Left cardiac atrium (tissue), 4 donors: ENCODE measurements around the gene TXNL4A. TPM values are rescaled to one million over a fixed set of nuclear protein-coding genes. Genes with fewer than 3 reads are reported as not detected.
A peak's percentile ranks its signal among the peaks of the same experiment; 100 is the strongest.
"Not testable (repeated sequence)": the region's sequence is repeated elsewhere in the genome, so short reads cannot be mapped to it uniquely, and the experiment has no call there.

Experiments used
- ATAC-seq, 2 donors: fragments of 200-7000 bp; cut with Tn5 transposase; one replicate each; pipeline ENCODE4 v1.9.1; 2020; ENCODE audit warnings: mild to moderate bottlenecking in 2 of 2, moderate library complexity in 2 of 2
- DNase-seq: peaks from one replicate; pipeline ENCODE4 v3.0.0-alpha.2; 2020
- intact Hi-C, 2 donors: fragments of 100-400 bp; cut with DNase I; formaldehyde crosslinking; loops; one replicate each; pipeline versions ENCODE4 v1.14.1 to v1.15.1; 2022 to 2023
- total RNA-seq, 2 donors: library from RNA; stranded (reverse); fragmentation: NEBNext Ultra II Directional; extraction: Animal tissue kit (Norgen Biotek cat#: 25700); gene quantifications; one replicate each; pipeline ENCODE4 v1.2.1, GENCODE V29; 2021
- donor health status: DM: no; HTN: yes; CAD: no.
- donor health status: DM: no; HTN: yes; CAD: no; lungs with severe emphysema.
- donor health status: DM: yes; HTN: yes; CAD: no.
- donor health status: Dilated cardiomyopathy.

TXNL4A gene
- total RNA-seq, 2 donors from 2014 or later, result 92.0 to 114 TPM

- ATAC-seq (no peak), DNase-seq (no peak)
- intact Hi-C loops, result no loop called here
Observed at GRCh38 chr18:80004600-80005342, 16.4 kb upstream of the TXNL4A start.

GRCh38 chr18:80002468-80002867, 14.1 kb upstream of the TXNL4A start:
- DNase-seq (no peak), ATAC-seq (no peak)
- intact Hi-C loops, result no loop called here

- intact Hi-C loops, result no loop called here
- no peak for ATAC-seq
- DNase-seq, result no peak
Observed at GRCh38 chr18:80000877-80001276, 12.5 kb upstream of the TXNL4A start.

DNA sequence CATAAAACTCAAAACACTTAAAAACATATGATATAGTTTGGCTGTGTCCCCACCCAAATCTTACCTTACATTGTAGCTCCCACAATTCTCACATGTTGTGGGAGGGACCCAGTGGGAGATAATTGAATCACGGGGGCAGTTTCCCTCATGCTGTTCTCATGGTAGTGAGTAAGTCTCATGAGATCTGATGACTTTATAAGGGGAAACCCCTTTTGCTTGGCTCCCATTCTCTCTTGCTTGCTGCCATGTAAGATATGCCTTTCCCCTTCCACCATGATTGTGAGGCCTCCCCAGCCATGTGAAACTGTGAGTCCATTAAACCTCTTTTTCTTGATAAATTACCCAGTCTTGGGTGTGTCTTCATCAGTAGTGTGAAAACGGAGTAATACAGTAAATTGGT, 11.3 kb upstream of the TXNL4A start:
- ATAC-seq, DNase-seq, intact Hi-C loops: not testable (repeated sequence)

GRCh38 chr18:79991494-79991893, 3.1 kb upstream of the TXNL4A start:
- intact Hi-C loops, result no loop called here
- no peak for DNase-seq
- no peak for ATAC-seq

DNA sequence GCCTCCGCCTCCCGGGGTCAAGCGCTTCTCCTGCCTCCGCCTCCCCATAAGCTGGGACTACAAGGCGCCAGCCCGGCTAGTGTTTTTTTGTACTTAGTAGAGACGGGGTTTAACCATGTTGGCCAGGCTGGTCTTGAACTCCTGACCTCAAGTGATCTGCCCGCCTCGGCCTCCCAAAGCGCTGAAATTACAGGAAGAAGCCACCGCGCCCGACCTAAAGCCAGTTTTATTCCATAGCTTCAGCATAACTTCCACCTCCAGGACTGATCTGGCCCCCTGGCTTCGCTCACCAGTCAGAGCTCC, 783 bp upstream of the TXNL4A start:
- intact Hi-C loops, result loop anchor here in 1 of 2 donors (10.0 kb wide), 1 partner anchor 46 kb away; the partner anchor contains the start of gene RBFA
- DNase-seq (peak; percentile 48), ATAC-seq (peak in 1 of 2 donors; percentile 3)

- DNase-seq (peak; percentile 70), ATAC-seq (peak; percentile 76 to 79)
- intact Hi-C loops, result loop anchor here in 1 of 2 donors (10.0 kb wide), 1 partner anchor 47 kb away; the partner anchor contains the start of gene RBFA
Observed at GRCh38 chr18:79988071-79988450, 302 bp downstream of the TXNL4A start.

- intact Hi-C loops, result loop anchor here in 1 of 2 donors (10.0 kb wide), 1 partner anchor 47 kb away; the partner anchor contains the start of gene RBFA
- ATAC-seq, result no peak
- DNase-seq, result no peak
Observed at GRCh38 chr18:79987566-79987965, 797 bp downstream of the TXNL4A start.

DNA sequence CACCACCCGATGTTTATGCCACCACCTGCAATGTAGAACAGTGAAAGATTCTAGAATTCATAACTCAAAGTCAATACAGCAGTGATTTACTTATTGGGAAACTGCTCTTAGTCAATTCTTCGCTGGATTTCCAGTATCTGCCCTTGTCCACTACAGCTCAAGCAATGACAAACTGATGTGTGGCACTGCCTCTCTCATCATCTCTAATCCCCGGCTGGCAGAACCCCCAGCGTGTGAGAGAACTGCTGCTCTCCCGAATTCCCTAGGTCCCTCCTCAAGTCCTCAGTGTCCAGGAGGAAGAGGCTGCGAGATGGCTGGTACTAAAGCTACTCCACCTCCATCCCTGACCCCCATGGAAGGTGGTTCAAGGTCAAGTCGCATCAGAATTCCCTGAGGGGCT, 1.6 kb downstream of the TXNL4A start:
- ATAC-seq (no peak), DNase-seq (no peak)
- intact Hi-C loops, result loop anchor here in 1 of 2 donors (10.0 kb wide), 1 partner anchor 48 kb away; the partner anchor contains the start of gene RBFA

GRCh38 chr18:79985172-79985571, 3.2 kb downstream of the TXNL4A start:
- no peak for DNase-seq
- ATAC-seq, result no peak
- intact Hi-C loops, result loop anchor here in 1 of 2 donors (10.0 kb wide), 1 partner anchor 50 kb away; the partner anchor contains the start of gene RBFA

DNA sequence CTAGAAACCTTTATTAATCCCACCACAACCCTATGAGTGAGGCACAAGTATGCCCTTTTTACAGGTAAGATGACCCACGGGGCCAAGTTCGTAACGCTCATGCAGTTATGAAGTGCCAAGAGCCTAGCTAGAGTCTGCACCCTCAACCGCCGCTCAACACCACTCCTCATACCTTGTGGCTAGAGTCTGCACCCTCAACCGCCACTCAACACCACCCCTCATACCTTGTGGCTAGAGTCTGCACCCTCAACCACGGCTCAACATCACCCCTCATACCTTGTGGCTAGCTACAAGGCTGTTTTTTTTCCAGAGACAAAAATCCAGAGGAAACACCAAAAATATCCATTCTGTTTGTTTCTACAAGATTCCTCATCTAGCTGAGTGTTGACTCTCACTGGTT, 4.6 kb downstream of the TXNL4A start:
- DNase-seq, result no peak
- no peak for ATAC-seq
- intact Hi-C loops, result loop anchor here in 1 of 2 donors (10.0 kb wide), 1 partner anchor 51 kb away; the partner anchor contains the start of gene RBFA

DNA sequence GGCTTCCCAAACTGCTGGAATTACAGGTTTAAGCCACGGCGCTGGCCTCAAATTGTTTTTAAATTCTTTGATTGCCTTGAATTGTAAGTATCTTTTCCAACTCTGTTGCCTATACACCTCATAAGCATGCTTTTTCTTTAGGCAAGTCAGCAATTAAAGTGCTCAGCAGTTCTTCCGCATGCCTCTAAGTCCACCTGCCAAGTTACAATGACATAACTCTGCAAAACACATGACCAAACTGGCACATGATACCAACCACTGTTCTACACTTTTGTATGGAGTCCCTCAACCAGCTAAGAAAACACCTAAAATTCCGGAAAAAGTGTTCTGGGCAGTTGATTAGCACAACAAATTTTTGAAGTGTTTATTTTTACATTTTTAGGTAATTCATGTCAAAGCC, 5.1 kb downstream of the TXNL4A start:
- intact Hi-C loops, result loop anchor here in 1 of 2 donors (10.0 kb wide), 1 partner anchor 52 kb away; the partner anchor contains the start of gene RBFA
- DNase-seq (no peak), ATAC-seq (no peak)

DNA sequence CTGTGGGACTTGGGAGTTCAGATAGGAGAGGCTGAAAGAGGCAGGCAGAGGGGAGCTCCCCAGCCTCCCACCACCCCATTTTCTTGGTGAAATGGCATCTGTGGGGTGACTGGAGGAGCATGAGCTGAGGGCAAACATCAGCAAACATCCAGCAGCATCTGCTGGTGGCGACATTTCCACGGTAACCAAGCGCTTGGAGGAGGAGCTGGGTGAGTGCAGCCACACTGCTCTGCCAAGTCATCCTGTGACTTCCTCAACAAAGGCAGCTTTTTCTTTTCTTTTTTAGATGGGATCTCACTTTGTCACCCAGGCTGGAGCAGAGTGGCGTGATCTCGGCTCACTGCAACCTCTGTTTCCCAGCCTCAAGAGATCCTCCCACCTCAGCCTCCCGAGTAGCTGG, 5.6 kb downstream of the TXNL4A start:
- intact Hi-C loops, result loop anchor here in 1 of 2 donors (10.0 kb wide), 1 partner anchor 52 kb away; the partner anchor contains the start of gene RBFA
- ATAC-seq, result peak; percentile 10 to 45
- no peak for DNase-seq

- no peak for DNase-seq
- intact Hi-C loops, result loop anchor here in 1 of 2 donors (10.0 kb wide), 1 partner anchor 54 kb away; the partner anchor contains the start of gene RBFA
- no peak for ATAC-seq
Observed at GRCh38 chr18:79980585-79980984, 7.8 kb downstream of the TXNL4A start.

DNA sequence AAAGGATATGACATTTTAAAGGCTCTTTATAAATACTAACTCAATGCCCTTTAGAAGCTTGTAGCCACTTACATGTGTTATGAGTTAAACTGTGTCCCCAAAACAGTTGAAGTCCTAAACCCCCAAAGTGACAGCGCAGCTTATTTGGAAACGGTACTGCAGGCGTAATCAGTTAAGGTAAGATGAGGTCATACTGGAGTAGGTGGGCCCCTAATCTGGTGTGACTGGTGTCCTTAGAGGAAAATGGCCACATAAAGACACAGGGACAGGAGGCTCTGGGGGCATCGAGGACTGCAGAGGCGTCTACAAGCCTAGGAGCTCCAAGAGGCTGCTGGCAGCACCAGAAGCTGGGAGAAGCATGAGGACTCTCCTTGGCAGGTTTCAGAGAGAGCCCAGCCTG, 8.5 kb downstream of the TXNL4A start:
- intact Hi-C loops, result loop anchor here in 1 of 2 donors (5.0 to 10.0 kb wide), 2 partner anchors 53 to 55 kb away; partner anchors contain the start of gene RBFA

GRCh38 chr18:79975985-79976680, 12.2 kb downstream of the TXNL4A start:
- intact Hi-C loops, result loop anchor here in 1 of 2 donors (5.0 kb wide), 1 partner anchor 49 kb away; no protein-coding TSS in a partner anchor
- ATAC-seq, result peak in 1 of 2 donors; percentile 72
- no peak for DNase-seq

More for the DNA sequence above, 8.5 kb downstream of the TXNL4A start:
- DNase-seq, result no peak
- no peak for ATAC-seq

- no peak for DNase-seq
- intact Hi-C loops, result loop anchor here in 1 of 2 donors (5.0 kb wide), 1 partner anchor 48 kb away; no protein-coding TSS in a partner anchor
- no peak for ATAC-seq
Observed at GRCh38 chr18:79975043-79975442, 13.3 kb downstream of the TXNL4A start.

GRCh38 chr18:79974025-79974654, 14.2 kb downstream of the TXNL4A start:
- DNase-seq, result no peak
- intact Hi-C loops, result no loop called here
- ATAC-seq, result no peak

GRCh38 chr18:79973517-79973916, 14.8 kb downstream of the TXNL4A start:
- ATAC-seq (no peak), DNase-seq (no peak)
- intact Hi-C loops, result no loop called here
